HG02623 (cell line): ENCODE data around the gene ODAD4.

Experiments used
- ATAC-seq: cut with Tn5 transposase; IDR thresholded peaks from one replicate; pipeline ENCODE4 v1.9.1; 2021; ENCODE audit warnings: moderate library complexity; ENCODE audit not compliant: unreplicated experiment

ODAD4 gene

DNA sequence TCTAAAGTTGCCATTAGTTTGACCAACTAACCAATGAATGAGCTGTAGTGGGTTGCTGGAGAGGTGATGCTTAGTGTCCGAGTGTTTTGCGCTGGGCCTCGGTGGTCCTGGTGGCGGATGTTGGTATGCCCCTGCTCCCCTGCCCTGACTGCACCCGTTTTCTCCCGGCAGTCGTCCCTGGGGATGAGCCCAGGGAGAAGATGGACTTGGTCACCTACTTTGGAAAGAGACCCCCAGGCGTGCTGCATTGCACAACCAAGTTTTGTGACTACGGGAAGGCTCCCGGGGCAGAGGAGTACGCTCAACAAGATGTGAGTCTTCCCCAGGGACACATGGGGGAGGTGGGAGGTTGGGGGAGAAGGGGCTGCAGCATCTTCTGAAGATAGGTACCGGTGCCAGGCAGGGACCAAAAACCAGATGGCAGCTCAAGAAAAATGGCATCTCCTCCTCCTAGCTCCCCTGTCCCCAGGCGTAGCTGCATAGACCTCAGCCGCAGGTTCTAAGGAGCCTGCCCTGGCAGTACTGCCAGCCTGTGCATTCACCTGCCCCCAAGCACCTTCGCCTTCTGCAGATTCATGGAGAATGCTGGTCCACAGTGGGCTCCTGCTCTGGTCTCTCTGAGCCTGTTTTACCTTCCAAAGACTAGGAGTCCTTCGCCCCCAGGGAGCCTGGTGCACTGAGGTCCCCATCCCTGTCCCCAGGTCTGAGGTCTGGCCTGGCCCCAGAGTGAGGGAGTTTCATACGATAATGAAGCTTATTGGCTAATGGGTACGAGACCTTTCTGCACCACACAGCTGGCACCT, 41.5 kb downstream of the ODAD4 start:
- no peak for ATAC-seq

DNA sequence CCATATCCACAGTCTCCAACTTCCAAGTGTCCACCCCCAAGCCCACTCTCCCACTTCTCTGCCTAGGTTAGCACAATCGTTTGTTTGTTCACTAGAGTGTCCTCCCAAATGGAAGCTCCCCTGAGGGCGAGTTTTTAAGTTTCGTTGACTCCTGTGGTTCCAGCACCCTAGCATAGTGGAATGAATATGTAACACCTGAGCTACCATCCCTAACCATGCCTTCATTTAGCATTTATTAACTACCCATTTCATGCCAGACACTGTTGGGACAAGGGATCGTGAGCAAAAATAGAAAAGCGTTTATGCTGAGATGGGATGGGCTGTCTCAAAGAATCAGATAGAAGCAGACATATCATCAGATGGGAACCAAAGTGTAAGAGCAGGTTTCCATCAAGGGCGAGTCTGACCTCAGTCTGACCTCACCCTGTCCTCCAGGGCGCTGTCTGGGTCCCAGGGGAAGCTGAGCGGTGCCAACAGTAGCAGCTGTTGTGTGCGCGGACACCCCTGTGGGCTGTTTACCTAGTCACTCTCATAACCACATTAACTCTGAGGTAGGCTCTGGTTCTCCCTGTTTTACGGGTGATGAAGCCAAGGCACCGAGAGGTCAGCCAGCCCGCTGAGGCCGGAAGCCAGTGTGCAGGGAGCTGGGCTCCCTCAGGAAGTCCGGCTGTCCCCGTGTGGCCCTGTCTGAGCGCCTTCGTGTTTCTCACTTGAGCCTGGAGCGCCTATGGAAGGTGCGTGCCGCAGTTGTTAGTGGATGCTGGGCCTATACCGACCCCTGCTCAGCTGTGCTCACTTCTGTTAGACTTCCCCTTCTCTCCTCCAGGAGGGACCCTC, 42.4 kb downstream of the ODAD4 start:
- no peak for ATAC-seq

- no peak for ATAC-seq
Measured at GRCh38 chr17:41973408-41973811, 43.0 kb downstream of the ODAD4 start.

- ATAC-seq: no peak
Measured at GRCh38 chr17:41974031-41974430, 43.6 kb downstream of the ODAD4 start.

GRCh38 chr17:41974658-41975057, 44.2 kb downstream of the ODAD4 start:
- no peak for ATAC-seq

DNA sequence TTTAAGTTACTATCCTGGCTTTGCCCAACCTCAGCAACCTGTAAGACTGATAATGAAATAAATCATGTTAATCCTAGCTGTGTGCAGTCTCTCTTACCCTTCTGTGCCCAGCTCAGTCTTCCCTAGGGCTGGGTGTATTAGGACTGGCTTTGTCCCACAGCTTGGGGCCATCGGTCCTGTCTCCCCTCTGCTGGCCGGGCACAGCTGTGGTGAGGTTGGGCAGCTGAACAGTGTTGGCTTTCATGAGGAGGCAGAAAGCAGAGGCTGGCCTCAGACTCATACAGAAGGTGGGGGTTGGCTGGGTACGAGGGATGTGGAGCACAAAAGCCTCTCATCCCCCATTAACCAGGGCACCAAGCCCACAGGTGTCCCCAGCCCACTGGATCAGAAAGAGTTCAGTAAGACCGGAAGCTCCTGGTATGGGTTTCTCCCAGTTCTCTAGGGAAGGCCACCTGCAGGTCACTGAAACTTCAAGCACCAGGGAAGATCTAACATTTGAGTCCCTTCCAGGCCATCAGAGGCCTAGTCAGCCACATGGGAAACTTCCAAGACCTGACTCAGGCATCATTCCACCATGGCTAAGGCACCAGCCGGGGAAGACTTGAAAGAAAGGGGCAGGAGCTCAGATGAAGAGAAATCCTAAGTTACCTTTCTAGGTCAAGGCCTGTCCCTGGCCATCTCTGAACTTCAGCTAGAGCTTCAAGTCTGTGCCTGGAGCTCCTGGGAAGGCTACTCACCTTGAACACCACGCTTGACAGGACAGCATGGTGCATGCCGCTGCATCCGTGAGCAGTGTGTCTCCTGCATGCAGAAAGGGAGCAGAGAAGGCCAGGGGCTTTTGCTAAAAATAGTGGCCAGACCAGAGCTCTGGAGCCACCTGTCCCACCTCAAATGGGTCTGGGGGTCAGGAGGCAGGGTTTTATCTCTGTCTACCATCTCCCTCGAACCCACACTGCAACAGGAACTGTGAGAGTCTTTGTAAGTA, 45.0 kb downstream of the ODAD4 start:
- no peak for ATAC-seq

GRCh38 chr17:41976142-41976768, 45.8 kb downstream of the ODAD4 start:
- no peak for ATAC-seq

DNA sequence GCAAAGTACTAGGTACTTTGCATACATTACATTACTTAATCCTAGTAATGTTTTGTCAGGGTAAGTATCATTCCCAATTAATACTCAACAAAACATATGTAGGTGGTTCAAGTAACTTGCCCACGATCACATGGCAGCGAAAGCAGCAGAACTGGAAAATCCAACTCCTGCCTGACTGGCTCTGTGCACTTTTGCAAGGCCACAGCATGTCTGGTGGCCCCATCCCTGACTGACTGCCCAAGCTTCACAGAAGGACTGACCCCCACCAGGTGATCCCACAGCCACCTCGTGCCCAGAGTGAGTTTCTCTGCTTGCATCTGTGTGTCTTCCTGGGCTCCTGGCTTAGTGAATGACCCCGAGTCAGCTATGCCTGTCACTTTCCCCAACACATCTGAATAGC, 47.6 kb downstream of the ODAD4 start:
- ATAC-seq: no peak

- no peak for ATAC-seq
Measured at GRCh38 chr17:41982026-41982760, 51.8 kb downstream of the ODAD4 start.

DNA sequence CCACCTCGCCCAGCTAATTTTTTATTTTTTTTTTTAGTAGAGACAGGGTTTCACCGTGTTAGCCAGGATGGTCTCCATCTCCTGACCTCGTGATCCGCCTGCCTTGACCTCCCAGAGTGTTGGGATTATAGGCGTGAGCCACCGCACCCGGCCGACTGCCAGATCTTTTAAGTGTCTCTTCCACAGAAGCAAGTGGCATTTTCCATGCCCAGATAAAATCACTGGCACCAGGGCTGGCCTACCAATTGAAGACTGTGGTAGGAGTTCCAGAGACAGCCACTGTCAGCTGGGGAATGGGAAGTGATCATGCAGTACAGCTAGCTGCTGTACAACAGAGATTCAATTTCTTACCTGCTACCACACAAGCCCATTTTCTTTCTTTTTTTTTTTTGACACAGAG, 54.0 kb downstream of the ODAD4 start:
- no peak for ATAC-seq

GRCh38 chr17:41985919-41986318, 55.5 kb downstream of the ODAD4 start:
- no peak for ATAC-seq

DNA sequence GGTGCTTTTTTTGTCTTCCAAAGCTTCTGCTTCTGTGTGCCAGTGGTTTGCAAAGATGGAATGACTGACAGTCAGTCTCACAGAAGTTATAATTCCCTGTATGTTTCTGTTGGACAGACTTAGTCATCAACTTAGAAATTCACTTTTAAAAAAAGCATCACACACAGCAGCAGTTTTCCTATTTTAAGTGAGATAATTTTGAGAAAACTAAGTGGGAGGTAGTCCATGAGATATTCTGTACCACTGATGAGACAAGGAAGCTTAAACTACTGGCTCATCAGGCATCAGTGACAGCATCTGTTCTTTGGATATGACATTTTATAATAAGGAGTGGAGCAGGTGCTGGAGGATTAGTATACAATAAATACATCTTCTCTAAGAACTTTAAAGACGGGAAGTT, 56.2 kb downstream of the ODAD4 start:
- ATAC-seq: no peak

DNA sequence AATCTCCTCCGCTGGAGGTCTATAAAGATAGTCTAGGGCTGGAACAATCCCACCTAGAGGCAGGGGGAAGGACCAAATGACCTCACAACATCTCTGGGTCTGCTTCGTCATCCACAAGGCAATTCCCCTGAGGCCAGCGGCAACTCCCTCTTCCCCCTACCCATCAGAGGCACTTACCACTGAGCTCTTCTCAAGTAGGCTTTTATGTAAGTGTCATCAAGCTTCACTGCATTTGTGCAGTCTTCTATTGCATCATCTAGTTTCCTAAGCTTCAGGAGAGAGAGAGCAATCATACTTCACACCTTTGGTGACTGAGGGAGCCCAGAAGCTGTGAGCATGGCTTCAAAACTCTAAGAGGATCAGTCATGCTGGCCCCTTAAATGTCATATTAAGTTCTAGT, 57.2 kb downstream of the ODAD4 start:
- no peak for ATAC-seq

GRCh38 chr17:41988418-41988817, 58.0 kb downstream of the ODAD4 start:
- no peak for ATAC-seq

DNA sequence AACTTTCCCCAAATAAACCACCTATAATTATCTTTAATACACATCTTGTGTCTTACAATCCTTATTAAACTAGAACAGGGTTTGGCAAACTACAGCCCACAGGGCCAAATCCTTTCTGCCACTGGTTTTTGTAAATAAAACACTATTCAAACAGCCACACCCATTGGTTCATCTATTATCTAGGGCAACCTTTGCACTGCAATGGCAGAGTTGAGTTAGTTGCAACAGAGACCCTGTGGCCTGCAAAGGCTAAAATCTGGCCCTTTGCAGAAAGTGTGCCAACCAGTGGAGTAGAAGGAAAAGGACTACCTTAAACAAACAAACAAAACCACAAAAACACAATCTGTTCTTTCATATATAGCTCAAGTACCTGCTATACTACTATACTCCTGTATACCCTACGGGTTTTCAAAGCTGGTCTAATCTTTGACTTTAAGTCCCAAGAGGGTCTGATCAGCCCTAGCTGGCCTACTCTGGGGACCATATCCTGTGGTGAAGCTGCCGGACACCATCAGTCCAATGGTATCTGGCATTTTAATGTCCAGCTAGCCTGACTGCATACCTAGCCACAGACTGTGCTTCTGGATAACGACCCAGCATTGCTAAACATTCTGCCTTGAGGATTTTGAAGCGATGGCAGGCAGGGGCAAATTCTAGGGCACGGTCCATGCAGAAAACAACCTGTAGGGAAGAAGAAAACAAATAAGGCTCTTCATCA, 59.4 kb downstream of the ODAD4 start:
- no peak for ATAC-seq

GRCh38 chr17:41992576-41992975, 62.2 kb downstream of the ODAD4 start:
- no peak for ATAC-seq

- no peak for ATAC-seq
Measured at GRCh38 chr17:41996855-41997164, 66.4 kb downstream of the ODAD4 start.

DNA sequence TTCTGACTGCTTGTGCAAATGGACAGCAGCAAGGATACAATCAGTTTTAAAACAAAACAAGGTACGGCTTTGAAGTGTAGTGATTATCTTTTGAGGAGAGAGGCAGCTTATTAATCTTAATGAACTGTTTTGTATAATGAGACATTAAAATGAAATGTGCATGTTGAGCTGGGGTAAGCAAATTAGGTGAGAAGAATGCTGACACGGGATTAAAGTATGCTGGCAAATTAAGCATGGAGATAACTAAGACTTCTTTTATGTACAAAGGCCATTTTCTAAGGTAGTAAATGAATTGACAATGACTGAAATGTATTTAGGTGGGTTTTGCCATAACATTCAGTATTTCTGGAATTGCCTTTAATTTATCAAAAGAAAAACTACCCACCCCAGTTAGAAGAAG, 68.1 kb downstream of the ODAD4 start:
- ATAC-seq: no peak

DNA sequence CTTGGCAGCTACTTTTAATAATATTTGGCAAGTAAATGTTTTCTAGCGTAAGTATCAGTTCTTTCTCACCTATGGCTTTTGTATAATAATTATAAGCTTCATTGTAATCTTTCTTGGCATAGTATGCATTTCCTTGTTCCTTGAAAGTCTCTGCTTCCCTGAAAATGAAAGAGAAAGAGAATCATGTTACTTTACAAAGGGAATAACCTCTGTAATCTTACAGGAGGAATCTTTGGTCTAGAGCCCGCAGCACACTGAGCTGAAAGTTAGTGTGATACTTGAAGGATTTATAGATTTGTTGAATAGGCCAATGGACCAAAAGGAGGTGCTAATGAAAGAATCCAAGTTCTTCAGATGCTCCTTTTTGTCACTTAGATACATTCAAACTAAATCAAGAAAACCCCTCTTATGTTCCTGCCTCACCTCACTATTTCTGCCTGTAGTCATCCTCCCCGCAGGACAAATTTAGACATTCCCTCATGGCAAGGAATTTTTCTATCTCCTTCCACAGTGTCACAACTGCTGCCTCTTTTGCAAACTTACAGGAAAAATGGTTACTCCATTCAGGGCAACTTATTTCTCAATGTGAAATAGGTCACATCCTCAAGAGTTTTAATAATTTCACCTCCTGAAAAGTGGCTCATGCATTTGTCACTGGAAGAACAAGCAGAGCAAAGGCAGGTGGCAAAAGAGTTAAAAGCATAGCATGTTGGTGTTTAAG, 70.2 kb downstream of the ODAD4 start:
- ATAC-seq: no peak
